ENCODE measurements around the gene ATP5MC2.

- TF ChIP-seq EP300 (conservative IDR thresholded peaks at IDR 0.05; ENCODE audit: poor library complexity, severe bottlenecking): peak; percentile 74
- no peak for TF ChIP-seq CTCF (IDR thresholded peaks at IDR 0.05; ENCODE audit: poor library complexity, severe bottlenecking)
- peak; percentile 73 for TF ChIP-seq POLR2AphosphoS5 (IDR thresholded peaks at IDR 0.05)
- peak; percentile 64 for TF ChIP-seq REST (IDR thresholded peaks at IDR 0.05; ENCODE audit: borderline replicate concordance)
- no peak for TF ChIP-seq EZH2 (IDR thresholded peaks at IDR 0.05; ENCODE audit: borderline replicate concordance, insufficient read depth, low read length, poor library complexity, severe bottlenecking)
- TF ChIP-seq TAF1 (IDR thresholded peaks at IDR 0.05; ENCODE audit: low read depth): peak; percentile 29
- no peak for TF ChIP-seq MXI1 (conservative IDR thresholded peaks at IDR 0.05; ENCODE audit: poor library complexity, severe bottlenecking)
- TF ChIP-seq RAD21 (conservative IDR thresholded peaks at IDR 0.05): no peak
- no peak for TF ChIP-seq SMC3 (conservative IDR thresholded peaks at IDR 0.05; ENCODE audit: poor library complexity)
Observed at GRCh38 chr12:53696285-53696654, 20.4 kb upstream of the ATP5MC2 start.

All from neural cell (in vitro differentiated cells).